ENCODE measurements around the gene HK1.

DNA sequence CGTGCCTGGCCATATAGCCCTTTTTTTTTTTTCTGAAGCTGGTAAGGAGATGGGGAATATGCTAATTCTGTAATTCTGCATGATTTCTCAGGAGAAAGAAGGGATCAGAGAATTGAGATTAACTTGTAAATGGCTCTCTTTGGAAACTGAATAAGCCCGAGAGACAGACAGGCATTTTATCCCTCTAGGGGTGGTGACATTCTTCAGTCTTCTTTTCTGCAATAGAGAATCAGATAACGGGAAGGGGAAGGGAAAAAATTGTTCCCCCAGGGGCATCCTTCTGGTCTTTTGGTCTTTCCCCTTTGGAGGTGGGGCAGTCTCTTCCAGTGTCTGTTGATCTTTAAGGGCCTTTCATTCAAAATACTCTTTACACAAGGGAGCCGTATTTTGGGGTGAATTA, 34.2 kb downstream of the HK1 start:
- TF ChIP-seq, protein P1, sequence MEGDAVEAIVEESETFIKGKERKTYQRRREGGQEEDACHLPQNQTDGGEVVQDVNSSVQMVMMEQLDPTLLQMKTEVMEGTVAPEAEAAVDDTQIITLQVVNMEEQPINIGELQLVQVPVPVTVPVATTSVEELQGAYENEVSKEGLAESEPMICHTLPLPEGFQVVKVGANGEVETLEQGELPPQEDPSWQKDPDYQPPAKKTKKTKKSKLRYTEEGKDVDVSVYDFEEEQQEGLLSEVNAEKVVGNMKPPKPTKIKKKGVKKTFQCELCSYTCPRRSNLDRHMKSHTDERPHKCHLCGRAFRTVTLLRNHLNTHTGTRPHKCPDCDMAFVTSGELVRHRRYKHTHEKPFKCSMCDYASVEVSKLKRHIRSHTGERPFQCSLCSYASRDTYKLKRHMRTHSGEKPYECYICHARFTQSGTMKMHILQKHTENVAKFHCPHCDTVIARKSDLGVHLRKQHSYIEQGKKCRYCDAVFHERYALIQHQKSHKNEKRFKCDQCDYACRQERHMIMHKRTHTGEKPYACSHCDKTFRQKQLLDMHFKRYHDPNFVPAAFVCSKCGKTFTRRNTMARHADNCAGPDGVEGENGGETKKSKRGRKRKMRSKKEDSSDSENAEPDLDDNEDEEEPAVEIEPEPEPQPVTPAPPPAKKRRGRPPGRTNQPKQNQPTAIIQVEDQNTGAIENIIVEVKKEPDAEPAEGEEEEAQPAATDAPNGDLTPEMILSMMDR (IDR thresholded peaks at IDR 0.05; ENCODE audit: low read length) = no peak
- no peak for TF ChIP-seq EZH2 (optimal IDR thresholded peaks at IDR 0.05; ENCODE audit: low read depth, low read length)

Measured in MM.1S (cell line).